ENCODE measurements around the gene TMED3. TPM values are rescaled to one million over a fixed set of nuclear protein-coding genes. Genes with fewer than 3 reads are reported as not detected.

Gene TMED3
- total and polyA plus RNA-seq, 9 of the 15 experiments (the other 6 are each of a cell fraction or from before 2014, with no cell fraction given) = 6.1 to 89.6 (median 51.4) TPM

GRCh38 chr15:79310985-79311900 lies at the start of gene TMED3 (continued):
- TF ChIP-seq ZBTB40 (IDR thresholded peaks at IDR 0.05) (peak; percentile 76), ZBTB40 (CRISPR knock-in tag; IDR thresholded peaks at IDR 0.05) (no peak), PHB (CRISPR knock-in tag; IDR thresholded peaks at IDR 0.05) (no peak), MYNN (IDR thresholded peaks at IDR 0.05) (no peak), MYNN (CRISPR knock-in tag; IDR thresholded peaks at IDR 0.05) (no peak), NR1H2 (CRISPR knock-in tag; IDR thresholded peaks at IDR 0.05) (no peak), CAMTA2 (CRISPR knock-in tag; conservative IDR thresholded peaks at IDR 0.05) (no peak), HMBOX1 (IDR thresholded peaks at IDR 0.05) (no peak), MBD1 (CRISPR knock-in tag; IDR thresholded peaks at IDR 0.05) (no peak), FOXM1 (IDR thresholded peaks at IDR 0.05; ENCODE audit: low read depth) (no peak), FOXM1 (CRISPR knock-in tag; IDR thresholded peaks at IDR 0.05; ENCODE audit: low read depth) (no peak), JUND (IDR thresholded peaks at IDR 0.05; ENCODE audit: borderline replicate concordance, low read depth, low read length) (0 out of 2 replicates have a peak, but pooled peaks have one; percentile 33), JUND (tag; IDR thresholded peaks at IDR 0.05; ENCODE audit: borderline replicate concordance, low read depth, low read length) (no peak), HDAC6 (IDR thresholded peaks at IDR 0.05; ENCODE audit: low read depth, low read length) (no peak), GATA2 (CRISPR knock-in tag; IDR thresholded peaks at IDR 0.05) (no peak), MBD2 (IDR thresholded peaks at IDR 0.05; ENCODE audit: borderline replicate concordance, low read depth) (no peak), ETV6 (IDR thresholded peaks at IDR 0.05; ENCODE audit: borderline replicate concordance in 1 of 2, low read depth in 2 of 2, low read length in 1 of 2) (no peak), ETV6 (CRISPR knock-in tag; IDR thresholded peaks at IDR 0.05; ENCODE audit: borderline replicate concordance) (no peak)
